ENCODE measurements around the gene MAZ. TPM values are rescaled to one million over a fixed set of nuclear protein-coding genes. Genes with fewer than 3 reads are reported as not detected.
A peak's percentile ranks its signal among the peaks of the same experiment; 100 is the strongest.

MAZ gene
- total RNA-seq, 2 donors from 2014 or later, result 252 to 365 TPM

DNA sequence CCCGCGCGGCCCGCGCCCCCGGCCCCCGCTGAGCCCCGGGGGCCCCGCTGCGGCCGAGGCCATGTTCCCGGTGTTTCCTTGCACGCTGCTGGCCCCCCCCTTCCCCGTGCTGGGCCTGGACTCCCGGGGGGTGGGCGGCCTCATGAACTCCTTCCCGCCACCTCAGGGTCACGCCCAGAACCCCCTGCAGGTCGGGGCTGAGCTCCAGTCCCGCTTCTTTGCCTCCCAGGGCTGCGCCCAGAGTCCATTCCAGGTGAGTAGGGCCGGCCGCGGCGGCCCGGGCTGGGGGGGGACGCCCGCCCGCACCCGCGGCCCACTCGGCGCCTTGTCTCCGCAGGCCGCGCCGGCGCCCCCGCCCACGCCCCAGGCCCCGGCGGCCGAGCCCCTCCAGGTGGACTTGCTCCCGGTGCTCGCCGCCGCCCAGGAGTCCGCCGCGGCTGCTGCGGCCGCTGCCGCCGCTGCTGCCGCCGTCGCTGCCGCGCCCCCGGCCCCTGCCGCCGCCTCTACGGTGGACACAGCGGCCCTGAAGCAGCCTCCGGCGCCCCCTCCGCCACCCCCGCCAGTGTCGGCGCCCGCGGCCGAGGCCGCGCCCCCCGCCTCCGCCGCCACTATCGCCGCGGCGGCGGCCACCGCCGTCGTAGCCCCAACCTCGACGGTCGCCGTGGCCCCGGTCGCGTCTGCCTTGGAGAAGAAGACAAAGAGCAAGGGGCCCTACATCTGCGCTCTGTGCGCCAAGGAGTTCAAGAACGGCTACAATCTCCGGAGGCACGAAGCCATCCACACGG, 504 bp downstream of the MAZ start:
- intact Hi-C loops (cut with DNase I, micrococcal nuclease), result no loop called here
- peak; percentile 64 to 71 for DNase-seq

DNA sequence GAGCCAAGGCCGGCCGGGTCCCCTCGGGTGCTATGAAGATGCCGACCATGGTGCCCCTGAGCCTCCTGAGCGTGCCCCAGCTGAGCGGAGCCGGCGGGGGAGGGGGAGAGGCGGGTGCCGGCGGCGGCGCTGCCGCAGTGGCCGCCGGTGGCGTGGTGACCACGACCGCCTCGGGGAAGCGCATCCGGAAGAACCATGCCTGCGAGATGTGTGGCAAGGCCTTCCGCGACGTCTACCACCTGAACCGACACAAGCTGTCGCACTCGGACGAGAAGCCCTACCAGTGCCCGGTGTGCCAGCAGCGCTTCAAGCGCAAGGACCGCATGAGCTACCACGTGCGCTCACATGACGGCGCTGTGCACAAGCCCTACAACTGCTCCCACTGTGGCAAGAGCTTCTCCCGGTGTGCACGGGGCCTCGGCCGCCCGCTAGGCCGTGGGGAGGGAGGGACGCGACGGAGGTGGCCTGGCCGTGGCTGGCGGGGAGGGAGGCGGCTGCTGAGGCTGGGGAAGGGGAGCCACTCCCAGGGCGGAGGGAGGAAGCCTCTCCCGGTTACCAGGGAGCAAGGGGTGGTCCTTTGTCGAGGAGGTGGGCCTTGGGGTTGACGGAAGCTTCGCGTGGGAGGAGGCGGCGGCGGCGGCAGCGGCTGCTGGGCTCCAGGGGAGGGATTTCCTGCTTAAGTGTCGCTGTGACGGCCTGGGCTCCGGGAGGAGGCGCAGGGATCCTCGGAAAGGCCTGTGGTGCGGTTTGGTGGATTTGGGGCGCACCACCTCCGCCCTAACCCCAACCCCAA, 1.3 kb downstream of the MAZ start:
- intact Hi-C loops (cut with DNase I, micrococcal nuclease), result no loop called here
- ATAC-seq (peak; percentile 53), DNase-seq (peak; percentile 91 to 95)

More for the DNA sequence above, 504 bp downstream of the MAZ start:
- ATAC-seq, result no peak

DNA sequence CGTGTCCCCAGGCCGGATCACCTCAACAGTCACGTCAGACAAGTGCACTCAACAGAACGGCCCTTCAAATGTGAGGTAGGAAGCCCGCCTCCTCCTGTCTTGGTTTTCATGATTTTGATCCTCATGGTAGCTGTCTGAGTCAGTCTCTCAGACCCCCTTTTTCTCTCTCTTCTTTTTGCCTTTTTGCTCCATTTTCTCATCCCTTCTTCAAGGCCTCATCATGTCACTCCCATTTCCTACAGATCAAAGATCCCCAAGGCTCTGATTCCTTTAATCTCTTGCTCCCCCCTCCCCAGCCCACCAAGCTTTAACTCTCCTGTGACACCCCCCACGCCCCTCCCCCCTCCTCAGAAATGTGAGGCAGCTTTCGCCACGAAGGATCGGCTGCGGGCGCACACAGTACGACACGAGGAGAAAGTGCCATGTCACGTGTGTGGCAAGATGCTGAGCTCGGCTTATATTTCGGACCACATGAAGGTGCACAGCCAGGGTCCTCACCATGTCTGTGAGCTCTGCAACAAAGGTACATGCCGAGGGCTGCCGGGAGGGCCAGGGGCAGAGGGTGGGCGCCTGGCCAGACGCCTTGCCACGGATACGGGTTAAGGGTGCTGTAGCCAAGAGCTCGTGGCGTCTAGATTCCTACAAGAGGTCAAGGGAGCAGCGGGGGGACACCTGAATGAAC, 2.0 kb downstream of the MAZ start:
- DNase-seq (peak; percentile 42 to 56), ATAC-seq (no peak)
- intact Hi-C loops (cut with DNase I, micrococcal nuclease), result no loop called here

DNA sequence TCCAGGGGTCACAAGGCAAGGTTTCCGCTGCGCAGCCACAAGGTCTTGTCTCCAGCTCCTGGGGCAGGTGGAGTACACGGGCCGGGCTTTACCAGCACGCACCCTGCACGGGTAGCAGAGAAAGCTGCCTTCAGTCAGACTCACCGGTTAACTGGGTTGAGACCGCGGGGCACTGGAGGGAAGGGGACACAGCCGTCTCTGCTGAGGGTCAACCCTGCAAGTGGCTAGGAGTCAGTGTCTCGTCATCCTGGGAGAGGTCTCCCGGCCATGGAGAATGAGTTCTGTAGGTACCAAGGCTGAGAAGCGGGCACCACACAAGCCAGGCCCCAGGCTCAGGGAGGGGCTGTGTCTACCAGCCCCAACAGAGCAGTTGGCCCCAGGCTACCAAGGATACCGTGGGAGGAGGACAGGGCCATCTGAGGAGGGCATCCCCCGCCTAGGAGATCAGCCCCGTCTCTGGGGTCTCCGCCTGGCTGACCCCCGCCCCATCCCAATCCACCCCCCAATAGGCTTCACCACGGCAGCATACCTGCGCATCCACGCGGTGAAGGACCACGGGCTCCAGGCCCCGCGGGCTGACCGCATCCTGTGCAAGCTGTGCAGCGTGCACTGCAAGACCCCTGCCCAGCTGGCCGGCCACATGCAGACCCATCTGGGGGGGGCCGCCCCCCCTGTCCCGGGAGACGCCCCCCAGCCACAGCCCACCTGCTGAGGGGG, 2.9 kb downstream of the MAZ start:
- ATAC-seq (no peak), DNase-seq (peak; percentile 32 to 38)
- intact Hi-C loops (cut with DNase I, micrococcal nuclease), result no loop called here

DNA sequence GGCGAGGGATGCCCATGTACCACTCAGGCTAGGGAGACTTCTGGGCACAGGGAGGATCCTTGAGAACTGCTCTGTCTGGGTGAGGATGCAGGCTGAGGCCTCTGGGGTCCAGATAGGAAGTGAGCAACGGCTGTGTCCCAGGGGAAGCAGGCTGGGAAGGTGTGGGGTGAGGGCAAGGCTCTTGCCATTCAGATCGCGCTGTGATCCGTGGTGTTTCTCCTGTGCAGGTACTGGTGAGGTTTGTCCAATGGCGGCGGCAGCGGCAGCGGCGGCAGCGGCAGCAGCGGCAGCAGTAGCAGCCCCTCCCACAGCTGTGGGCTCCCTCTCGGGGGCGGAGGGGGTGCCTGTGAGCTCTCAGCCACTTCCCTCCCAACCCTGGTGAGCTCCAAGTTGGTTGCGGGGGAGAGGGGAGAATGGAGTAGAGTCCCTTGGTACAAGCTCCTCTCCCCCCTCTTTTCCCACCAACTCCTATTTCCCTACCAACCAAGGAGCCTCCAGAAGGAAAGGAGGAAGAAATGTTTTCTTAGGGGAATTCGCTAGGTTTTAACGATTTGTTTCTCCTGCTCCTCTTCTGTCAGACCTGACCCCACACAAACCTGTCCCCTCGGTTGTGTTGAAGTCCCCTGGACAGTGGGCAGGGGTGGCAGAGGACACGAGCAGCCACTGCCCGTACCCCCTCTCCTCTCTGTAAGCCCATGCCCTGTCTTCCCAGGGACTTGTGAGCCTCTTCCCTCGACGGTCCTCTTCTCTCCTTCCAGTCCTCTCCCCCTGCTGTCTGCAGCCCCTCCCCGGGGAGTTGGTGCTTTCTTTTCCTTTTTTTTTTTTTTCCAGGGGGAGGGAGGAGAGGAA, 3.7 kb downstream of the MAZ start:
- intact Hi-C loops (cut with DNase I, micrococcal nuclease), result no loop called here
- DNase-seq, result peak; percentile 24 to 35
- ATAC-seq, result no peak

DNA sequence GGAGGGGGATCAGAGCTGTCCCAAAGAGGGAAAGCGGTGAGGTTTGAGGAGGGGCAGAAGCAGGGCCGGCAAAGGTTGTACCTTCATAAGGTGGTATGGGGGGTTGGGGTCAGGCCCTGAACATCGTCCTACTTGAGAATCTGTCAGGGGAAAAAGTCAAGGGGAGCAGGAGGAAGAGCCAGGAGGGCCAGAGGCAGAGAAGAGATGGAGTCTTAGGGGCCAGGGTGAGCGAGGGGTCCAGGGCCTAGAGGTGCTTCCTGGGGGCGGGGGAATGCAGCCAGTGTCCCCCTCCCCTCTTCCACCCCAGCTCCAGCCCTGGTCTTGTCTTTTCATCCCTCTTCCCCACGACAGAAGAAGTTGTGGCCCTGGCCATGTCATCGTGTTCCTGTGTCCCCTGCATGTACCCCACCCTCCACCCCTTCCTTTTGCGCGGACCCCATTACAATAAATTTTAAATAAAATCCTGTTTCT, 4.4 kb downstream of the MAZ start:
- intact Hi-C loops (cut with DNase I, micrococcal nuclease), result no loop called here
- ATAC-seq (no peak), DNase-seq (no peak)

DNA sequence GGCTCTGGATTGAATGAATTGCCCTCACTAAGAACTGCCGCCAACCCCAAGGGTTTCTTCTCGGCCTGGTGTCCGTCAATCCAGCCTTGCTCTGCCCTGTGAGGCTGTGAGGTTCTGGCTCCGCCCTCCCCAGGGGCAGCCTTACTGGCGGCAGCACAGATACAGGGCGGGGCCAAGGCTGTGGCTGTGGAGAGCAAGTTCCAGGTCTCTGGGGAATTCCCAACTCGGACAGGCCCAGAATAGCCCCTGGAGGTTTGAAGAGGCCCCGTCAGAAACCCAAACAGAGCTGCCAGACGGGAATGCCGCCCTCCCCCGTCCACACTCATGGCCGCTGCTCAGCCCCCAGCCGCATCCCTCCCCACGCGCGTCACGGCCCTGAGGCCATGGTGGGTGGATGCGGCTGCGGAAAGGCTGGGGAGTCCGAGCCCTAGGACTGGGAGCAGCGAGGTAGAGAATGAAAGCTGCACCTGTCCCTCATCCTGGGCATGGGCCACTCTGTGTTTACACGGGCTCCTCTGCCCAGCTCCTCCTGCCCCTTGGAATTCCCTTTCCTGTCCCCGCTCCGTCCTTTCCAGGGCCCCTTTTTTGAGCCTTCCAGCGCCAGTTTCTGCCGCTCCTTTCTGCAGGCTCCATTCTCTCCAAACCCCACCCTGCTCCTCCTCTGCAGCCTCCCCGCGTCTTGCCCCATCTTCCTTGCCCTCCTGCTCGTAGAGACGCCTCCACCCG, 5.0 kb downstream of the MAZ start:
- ATAC-seq (peak; percentile 55), DNase-seq (peak; percentile 95 to 98)
- intact Hi-C loops (cut with DNase I, micrococcal nuclease), result no loop called here

DNA sequence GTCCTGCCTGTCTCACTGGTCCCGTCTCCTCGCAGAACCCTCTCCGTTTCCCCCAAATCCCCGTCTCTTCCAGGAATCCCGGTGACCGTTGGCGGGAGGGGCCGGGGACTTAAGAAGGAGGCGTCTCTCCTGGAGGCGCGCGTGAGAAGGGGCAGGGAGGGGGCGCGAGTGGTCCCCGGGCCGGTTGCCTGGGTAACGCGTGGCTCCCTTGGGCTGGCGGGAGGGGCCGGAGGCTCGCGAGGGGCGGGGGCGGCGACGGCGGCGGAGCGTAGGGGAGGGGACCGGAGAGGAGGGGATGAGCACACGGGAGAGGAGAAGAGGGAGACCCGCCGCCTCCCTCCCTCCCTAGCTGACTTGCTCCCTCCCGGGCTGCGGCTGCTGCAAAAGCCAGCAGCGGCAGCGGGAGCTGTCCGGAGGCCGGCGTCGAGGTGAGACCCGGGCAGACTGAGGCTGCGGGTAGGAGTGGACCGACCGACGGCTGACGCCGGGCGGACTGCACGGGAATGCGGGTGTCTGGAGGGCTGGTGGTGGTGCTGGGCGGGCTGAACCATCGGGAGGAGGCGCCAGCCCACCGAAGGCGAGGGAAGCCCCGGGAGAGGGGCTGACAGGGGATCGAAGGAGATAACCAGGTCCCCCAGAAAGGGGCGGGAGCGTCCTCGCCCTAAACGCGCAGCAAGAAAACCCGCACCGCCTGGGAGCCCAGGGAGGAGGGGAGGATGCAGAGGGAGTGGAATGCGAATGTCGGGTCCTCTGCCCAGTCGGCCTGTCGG, 5.8 kb downstream of the MAZ start, which contains the start of gene PRRT2:
Gene PRRT2 (plus strand): TSS at position 298 of the 770 bp plus-strand sequence. CDS start 862 bp downstream, outside the sequence.
- DNase-seq (peak; percentile 63 to 69), ATAC-seq (no peak)
- intact Hi-C loops (cut with DNase I, micrococcal nuclease), result no loop called here

DNA sequence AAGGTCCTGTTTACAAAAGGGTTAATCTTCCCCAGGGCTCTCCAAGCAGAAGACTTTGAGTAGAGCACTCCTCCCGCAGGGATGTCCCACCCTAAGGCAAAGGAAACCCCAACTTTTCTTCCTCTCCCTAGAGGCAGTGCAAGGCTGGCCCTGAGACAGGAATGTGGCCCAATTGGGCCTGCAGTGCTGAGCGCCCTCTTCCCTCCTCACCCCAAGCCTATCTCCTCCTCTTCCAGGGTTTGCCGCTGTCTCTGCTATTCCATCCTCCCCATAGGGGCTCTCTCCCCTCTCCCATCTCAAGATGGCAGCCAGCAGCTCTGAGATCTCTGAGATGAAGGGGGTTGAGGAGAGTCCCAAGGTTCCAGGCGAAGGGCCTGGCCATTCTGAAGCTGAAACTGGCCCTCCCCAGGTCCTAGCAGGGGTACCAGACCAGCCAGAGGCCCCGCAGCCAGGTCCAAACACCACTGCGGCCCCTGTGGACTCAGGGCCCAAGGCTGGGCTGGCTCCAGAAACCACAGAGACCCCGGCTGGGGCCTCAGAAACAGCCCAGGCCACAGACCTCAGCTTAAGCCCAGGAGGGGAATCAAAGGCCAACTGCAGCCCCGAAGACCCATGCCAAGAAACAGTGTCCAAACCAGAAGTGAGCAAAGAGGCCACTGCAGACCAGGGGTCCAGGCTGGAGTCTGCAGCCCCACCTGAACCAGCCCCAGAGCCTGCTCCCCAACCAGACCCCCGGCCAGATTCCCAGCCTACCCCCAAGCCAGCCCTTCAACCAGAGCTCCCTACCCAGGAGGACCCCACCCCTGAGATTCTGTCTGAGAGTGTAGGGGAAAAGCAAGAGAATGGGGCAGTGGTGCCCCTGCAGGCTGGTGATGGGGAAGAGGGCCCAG, 6.7 kb downstream of the MAZ start:
- ATAC-seq (no peak), DNase-seq (no peak)
- intact Hi-C loops (cut with DNase I, micrococcal nuclease), result no loop called here

DNA sequence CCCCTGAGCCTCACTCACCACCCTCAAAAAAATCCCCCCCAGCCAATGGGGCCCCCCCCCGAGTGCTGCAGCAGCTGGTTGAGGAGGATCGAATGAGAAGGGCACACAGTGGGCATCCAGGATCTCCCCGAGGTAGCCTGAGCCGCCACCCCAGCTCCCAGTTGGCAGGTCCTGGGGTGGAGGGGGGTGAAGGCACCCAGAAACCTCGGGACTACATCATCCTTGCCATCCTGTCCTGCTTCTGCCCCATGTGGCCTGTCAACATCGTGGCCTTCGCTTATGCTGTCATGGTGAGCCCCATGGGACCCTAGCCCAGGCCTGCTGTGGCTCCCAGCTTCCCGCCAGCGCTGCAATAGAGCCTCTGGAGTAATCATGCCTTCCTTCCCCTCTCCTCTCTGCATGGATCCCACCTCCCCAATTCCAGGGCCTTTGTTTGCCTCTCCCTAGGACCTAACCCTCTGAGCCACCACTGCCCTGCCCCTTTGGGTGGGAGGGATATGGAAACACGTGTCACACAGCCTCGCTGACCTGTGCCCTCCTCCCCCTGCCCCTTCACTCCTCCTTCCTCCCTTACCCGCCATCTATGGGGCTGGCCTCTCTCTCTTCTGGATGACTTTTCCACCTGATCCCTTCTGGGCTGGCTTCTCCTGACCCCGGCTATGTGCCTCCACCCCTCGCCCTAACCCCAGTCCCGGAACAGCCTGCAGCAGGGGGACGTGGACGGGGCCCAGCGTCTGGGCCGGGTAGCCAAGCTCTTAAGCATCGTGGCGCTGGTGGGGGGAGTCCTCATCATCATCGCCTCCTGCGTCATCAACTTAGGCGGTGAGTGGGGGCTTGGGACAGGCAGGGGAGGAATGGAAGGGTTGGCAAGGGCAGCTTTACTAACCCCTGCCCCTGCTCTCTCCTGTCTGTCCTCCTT, 7.6 kb downstream of the MAZ start:
- no peak for DNase-seq
- no peak for ATAC-seq
- intact Hi-C loops (cut with DNase I, micrococcal nuclease), result no loop called here

DNA sequence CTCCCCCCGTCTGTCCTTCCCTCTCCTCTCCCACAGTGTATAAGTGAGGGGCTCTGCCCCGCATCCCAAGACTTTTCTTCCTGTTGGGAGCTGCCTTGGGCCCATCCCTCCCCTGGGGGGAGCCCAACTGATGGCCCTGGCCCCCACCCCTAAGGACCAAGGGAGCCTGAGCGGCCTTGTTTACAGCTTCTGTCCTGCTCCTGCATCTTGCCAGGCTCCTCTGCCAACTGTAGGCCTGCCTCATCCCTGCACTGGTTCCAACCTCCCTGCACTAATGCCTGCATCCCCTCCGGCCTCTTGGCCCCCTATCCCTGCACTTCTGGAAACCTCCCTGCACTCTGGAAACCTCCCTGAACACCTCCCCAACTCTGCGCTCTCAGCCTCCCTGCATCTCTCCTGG, 8.3 kb downstream of the MAZ start:
- intact Hi-C loops (cut with DNase I, micrococcal nuclease), result no loop called here
- ATAC-seq, result no peak
- DNase-seq, result no peak

DNA sequence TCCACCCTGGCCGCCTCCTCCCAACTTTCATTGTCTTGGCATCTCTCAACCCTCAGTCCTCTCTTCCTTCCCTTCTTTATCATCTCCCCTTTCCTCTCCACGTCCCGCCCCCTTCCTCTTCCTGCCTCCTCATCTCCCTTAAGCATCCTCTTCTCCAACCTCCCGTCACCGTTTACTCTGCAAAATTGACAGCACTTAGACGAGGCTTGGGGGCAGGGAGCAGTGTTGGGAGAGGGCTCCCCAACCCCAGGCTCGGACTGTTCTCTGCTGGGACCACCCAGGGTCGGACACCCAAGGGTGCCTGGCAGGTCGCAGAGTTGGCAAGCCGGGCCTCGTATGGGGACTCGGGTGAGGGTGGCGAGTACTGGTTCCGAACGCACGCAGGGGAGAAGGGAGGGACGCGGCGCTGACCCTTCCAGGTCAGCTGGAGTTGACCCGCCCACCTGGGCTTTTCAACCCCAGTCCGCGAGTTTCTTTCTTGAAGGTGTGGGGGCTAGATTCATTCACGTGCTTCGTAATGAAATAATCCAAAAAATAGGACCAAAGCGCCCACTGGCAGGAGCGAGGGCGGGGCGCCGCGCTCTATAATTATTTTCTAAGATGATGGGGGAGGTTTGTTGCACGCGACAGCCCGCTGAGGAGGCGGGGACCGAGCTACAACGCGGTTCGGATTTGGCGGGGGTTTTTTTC, 8.8 kb downstream of the MAZ start:
- ATAC-seq, result no peak

DNA sequence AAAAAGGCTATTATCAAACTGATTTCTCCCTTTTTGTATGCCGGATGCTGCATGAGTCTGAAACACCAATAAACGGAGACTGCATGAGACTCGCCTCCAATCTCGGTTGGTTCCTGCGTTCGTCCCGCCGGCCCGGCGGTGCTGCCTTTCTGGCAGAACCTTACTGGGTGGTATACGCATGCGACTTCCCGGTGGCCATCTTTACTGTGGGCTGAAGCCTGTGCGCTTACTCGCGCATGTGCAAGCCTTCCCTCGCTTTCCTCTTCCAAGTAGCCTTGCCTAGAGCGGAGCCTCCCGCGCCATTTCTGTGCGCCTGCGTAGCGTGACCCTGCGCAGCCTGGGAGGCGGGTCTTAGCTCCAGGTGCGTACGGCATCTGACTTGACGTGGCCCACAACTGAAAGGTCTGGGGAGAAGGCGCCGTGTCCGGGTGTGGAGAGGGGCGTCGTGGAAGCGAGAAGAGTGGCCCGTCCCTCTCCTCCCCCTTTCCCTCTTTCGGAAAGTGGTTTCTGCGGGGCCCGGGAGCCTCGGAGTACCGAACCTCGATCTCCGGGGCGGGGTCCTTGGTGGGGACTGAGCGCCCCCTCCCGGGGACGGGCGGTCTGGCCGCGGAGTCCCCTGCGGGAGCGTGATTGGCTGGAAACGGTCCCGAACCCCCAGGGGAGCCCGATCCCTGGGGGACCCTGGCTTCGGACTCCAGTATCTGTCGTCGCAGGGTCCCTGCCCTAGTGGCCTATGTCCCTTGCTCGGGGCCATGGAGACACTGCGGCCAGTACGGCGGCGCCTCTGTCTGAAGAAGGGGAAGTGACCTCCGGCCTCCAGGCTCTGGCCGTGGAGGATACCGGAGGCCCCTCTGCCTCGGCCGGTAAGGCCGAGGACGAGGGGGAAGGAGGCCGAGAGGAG, 9.7 kb downstream of the MAZ start, which contains the start of gene PAGR1:
Gene PAGR1 (plus strand): TSS at position 360 of the 901 bp plus-strand sequence. CDS start 374 bp downstream, at position 734.
- DNase-seq, result peak; percentile 98
- ATAC-seq, result peak; percentile 64
- intact Hi-C loops (cut with DNase I, micrococcal nuclease), result no loop called here

More for the DNA sequence above, 8.8 kb downstream of the MAZ start:
- DNase-seq, result peak; percentile 59 to 68
- intact Hi-C loops (cut with DNase I, micrococcal nuclease), result no loop called here

All from left colon (tissue), 2 donors.